ENCODE data around the gene HNRNPA0.

HNRNPA0 gene

DNA sequence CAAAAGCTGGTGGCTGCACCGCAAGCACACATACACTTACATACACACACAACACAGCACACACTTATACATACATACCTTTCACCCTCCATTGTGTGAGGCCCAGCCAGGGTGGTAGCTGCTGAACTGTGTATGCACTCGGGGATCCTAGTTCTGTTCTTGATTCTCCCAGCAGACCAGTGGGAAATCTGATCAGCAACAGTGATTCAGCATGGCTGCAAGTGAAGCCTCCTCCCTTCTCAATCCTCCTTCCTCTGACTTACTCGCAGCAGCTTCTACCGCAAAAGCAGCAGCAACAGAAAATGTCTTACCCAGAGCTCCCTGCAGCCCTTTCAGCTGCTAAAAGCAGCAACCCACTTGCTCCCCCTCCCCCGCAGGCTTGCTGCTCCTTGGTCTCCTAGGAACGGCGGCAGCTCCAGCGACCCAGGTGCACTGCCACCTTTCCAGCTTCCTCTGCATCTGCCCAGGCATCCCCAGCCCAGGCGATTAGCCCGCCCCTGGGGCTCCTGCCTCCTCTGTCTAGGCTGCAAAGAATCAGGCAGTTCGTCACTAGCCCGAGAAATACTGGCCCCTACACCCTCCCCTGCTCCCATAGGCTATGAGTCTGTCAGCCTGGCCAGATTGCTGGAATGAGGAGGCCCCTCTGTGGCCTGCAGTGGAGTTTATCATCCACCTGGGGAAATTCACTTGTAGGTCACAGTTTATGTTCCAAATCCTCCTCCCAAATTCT lies 18.4 kb downstream of the HNRNPA0 start, which contains the start of gene KLHL3:
KLHL3 (minus strand) TSS at position 535 of the 730 bp plus-strand sequence; CDS start at position 92, 443 bp downstream.
- ATAC-seq = peak; percentile 94
- no peak for TF ChIP-seq ARNTL (CRISPR knock-in tag; IDR thresholded peaks at IDR 0.05; ENCODE audit: borderline replicate concordance, low read depth)
- TF ChIP-seq, protein P1, sequence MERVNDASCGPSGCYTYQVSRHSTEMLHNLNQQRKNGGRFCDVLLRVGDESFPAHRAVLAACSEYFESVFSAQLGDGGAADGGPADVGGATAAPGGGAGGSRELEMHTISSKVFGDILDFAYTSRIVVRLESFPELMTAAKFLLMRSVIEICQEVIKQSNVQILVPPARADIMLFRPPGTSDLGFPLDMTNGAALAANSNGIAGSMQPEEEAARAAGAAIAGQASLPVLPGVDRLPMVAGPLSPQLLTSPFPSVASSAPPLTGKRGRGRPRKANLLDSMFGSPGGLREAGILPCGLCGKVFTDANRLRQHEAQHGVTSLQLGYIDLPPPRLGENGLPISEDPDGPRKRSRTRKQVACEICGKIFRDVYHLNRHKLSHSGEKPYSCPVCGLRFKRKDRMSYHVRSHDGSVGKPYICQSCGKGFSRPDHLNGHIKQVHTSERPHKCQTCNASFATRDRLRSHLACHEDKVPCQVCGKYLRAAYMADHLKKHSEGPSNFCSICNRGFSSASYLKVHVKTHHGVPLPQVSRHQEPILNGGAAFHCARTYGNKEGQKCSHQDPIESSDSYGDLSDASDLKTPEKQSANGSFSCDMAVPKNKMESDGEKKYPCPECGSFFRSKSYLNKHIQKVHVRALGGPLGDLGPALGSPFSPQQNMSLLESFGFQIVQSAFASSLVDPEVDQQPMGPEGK (CRISPR knock-in tag; IDR thresholded peaks at IDR 0.05; ENCODE audit: borderline replicate concordance) = no peak
- no peak for TF ChIP-seq BACH2 (CRISPR knock-in tag; IDR thresholded peaks at IDR 0.05; ENCODE audit: borderline replicate concordance)
- no peak for TF ChIP-seq CSDC2 (CRISPR knock-in tag; IDR thresholded peaks at IDR 0.05)

DNA sequence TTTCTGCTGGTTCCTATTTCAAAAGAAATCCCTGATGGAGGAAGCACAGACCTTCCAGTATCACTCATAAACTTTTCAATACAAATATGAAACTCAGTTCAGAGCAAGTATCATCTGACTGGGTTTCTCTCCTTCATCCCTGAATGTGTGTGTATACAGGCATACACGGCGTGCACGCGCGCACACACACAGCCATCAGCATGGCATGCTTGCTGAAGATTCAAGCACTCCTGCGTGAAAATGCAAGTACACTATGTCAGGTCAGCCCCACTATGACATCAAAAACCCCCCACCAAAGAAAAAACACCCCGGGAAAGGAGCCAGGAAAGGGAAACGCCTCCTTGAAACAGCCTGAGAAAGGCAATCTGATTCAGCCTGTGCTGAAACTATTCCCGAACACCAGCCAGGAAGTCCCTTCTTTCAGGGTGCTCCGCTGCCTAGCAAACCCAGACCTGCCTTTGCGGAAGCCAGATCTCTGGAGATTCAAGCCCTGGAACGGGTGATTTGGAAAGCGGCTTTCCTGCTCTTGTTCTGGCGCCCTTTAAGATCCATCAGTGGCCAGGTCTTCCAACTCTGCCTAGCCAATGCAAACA lies 19.1 kb downstream of the HNRNPA0 start:
- peak; percentile 65 for ATAC-seq
- TF ChIP-seq, protein P2, sequence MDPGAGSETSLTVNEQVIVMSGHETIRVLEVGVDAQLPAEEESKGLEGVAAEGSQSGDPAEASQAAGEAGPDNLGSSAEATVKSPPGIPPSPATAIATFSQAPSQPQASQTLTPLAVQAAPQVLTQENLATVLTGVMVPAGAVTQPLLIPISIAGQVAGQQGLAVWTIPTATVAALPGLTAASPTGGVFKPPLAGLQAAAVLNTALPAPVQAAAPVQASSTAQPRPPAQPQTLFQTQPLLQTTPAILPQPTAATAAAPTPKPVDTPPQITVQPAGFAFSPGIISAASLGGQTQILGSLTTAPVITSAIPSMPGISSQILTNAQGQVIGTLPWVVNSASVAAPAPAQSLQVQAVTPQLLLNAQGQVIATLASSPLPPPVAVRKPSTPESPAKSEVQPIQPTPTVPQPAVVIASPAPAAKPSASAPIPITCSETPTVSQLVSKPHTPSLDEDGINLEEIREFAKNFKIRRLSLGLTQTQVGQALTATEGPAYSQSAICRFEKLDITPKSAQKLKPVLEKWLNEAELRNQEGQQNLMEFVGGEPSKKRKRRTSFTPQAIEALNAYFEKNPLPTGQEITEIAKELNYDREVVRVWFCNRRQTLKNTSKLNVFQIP (CRISPR knock-in tag; IDR thresholded peaks at IDR 0.05; ENCODE audit: borderline replicate concordance, low read depth) = no peak
- TF ChIP-seq PPARA (CRISPR knock-in tag; IDR thresholded peaks at IDR 0.05; ENCODE audit: borderline replicate concordance) = no peak
- TF ChIP-seq BACH2 (CRISPR knock-in tag; IDR thresholded peaks at IDR 0.05; ENCODE audit: borderline replicate concordance) = no peak
- TF ChIP-seq TCF4 (CRISPR knock-in tag; IDR thresholded peaks at IDR 0.05; ENCODE audit: borderline replicate concordance) = no peak
- TF ChIP-seq, protein P3, sequence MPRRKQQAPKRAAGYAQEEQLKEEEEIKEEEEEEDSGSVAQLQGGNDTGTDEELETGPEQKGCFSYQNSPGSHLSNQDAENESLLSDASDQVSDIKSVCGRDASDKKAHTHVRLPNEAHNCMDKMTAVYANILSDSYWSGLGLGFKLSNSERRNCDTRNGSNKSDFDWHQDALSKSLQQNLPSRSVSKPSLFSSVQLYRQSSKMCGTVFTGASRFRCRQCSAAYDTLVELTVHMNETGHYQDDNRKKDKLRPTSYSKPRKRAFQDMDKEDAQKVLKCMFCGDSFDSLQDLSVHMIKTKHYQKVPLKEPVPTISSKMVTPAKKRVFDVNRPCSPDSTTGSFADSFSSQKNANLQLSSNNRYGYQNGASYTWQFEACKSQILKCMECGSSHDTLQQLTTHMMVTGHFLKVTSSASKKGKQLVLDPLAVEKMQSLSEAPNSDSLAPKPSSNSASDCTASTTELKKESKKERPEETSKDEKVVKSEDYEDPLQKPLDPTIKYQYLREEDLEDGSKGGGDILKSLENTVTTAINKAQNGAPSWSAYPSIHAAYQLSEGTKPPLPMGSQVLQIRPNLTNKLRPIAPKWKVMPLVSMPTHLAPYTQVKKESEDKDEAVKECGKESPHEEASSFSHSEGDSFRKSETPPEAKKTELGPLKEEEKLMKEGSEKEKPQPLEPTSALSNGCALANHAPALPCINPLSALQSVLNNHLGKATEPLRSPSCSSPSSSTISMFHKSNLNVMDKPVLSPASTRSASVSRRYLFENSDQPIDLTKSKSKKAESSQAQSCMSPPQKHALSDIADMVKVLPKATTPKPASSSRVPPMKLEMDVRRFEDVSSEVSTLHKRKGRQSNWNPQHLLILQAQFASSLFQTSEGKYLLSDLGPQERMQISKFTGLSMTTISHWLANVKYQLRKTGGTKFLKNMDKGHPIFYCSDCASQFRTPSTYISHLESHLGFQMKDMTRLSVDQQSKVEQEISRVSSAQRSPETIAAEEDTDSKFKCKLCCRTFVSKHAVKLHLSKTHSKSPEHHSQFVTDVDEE (CRISPR knock-in tag; IDR thresholded peaks at IDR 0.05) = no peak
- no peak for TF ChIP-seq ZNF565 (CRISPR knock-in tag; conservative IDR thresholded peaks at IDR 0.05; ENCODE audit: low read depth)
- TF ChIP-seq, protein P4, sequence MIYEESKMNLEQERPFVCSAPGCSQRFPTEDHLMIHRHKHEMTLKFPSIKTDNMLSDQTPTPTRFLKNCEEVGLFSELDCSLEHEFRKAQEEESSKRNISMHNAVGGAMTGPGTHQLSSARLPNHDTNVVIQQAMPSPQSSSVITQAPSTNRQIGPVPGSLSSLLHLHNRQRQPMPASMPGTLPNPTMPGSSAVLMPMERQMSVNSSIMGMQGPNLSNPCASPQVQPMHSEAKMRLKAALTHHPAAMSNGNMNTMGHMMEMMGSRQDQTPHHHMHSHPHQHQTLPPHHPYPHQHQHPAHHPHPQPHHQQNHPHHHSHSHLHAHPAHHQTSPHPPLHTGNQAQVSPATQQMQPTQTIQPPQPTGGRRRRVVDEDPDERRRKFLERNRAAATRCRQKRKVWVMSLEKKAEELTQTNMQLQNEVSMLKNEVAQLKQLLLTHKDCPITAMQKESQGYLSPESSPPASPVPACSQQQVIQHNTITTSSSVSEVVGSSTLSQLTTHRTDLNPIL (CRISPR knock-in tag; IDR thresholded peaks at IDR 0.05; ENCODE audit: low read depth) = no peak

DNA sequence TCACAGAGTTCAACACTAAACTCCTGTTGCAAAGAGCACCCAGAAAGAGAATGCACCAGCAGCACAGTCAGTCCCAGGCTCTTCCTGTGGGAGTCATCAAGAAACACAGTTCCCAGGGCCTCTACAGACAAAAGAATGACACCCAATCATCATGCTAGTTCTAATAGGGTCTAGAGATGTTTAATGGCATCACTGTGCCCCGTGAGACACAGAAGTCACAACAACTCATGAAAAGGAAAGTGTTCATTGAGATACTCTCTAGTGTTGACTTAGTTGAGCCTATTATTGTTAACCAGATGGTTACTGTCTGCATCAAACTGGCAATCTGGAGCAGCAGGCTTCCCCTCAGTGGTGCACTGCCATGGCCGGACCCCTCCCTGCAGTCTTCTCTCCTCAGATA lies 19.8 kb downstream of the HNRNPA0 start:
- no peak for TF ChIP-seq BACH2 (CRISPR knock-in tag; IDR thresholded peaks at IDR 0.05; ENCODE audit: borderline replicate concordance)
- TF ChIP-seq ZFP3 (CRISPR knock-in tag; IDR thresholded peaks at IDR 0.05) = no peak
- TF ChIP-seq, protein P2 (CRISPR knock-in tag; IDR thresholded peaks at IDR 0.05; ENCODE audit: borderline replicate concordance, low read depth) = no peak
- TF ChIP-seq GLIS3 (CRISPR knock-in tag; IDR thresholded peaks at IDR 0.05) = no peak
- no peak for TF ChIP-seq CSDC2 (CRISPR knock-in tag; IDR thresholded peaks at IDR 0.05)
- TF ChIP-seq ISL1 (CRISPR knock-in tag; IDR thresholded peaks at IDR 0.05) = no peak
- TF ChIP-seq TOX (CRISPR knock-in tag; IDR thresholded peaks at IDR 0.05; ENCODE audit: borderline replicate concordance) = no peak
- no peak for TF ChIP-seq ZNF8 (CRISPR knock-in tag; IDR thresholded peaks at IDR 0.05)
- no peak for TF ChIP-seq SNAI2 (CRISPR knock-in tag; IDR thresholded peaks at IDR 0.05)
- TF ChIP-seq PPARA (CRISPR knock-in tag; IDR thresholded peaks at IDR 0.05; ENCODE audit: borderline replicate concordance) = no peak
- TF ChIP-seq ARNTL (CRISPR knock-in tag; IDR thresholded peaks at IDR 0.05; ENCODE audit: borderline replicate concordance, low read depth) = no peak
- TF ChIP-seq TCF4 (CRISPR knock-in tag; IDR thresholded peaks at IDR 0.05; ENCODE audit: borderline replicate concordance) = no peak
- TF ChIP-seq, protein P4 (CRISPR knock-in tag; IDR thresholded peaks at IDR 0.05; ENCODE audit: low read depth) = no peak
- TF ChIP-seq, protein P3 (CRISPR knock-in tag; IDR thresholded peaks at IDR 0.05) = no peak
- TF ChIP-seq ZFP30 (CRISPR knock-in tag; IDR thresholded peaks at IDR 0.05) = no peak
- TF ChIP-seq, protein P1 (CRISPR knock-in tag; IDR thresholded peaks at IDR 0.05; ENCODE audit: borderline replicate concordance) = no peak
- ATAC-seq = no peak
